ENCODE results near the gene RB1.

DNA sequence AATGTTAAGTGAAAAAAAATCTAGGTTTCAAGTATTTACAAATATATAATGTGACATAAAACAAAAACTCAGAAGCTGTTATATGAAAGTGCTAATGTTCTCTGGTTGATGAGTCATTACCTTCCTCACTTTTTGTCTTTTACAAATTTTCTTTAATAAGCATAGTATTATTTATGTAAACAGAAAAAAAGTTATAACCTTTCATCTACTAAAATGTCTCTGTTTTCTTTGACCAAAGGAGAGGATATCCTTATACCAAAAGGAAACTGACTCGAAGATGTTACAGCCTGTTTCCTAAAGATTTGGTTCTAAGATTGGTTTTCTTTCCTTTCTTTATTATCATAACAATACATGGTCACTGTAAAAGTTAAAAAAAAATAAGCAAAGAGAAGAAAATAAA, 191.3 kb downstream of the RB1 start:
- TF ChIP-seq POLR2AphosphoS5 (IDR thresholded peaks at IDR 0.05; ENCODE audit: low read depth, low read length) (no peak), TAF1 (IDR thresholded peaks at IDR 0.05; ENCODE audit: borderline replicate concordance, low read depth, low read length) (no peak)

Measured in GM12892 (cell line).